AG04450 (cell line): Measurements from ENCODE around the gene ZNF474. TPM values are rescaled to one million over a fixed set of nuclear protein-coding genes. Genes with fewer than 3 reads are reported as not detected.

ENCODE experiments used
- CTCF ChIA-PET: fragments of 300-600, 350-600 bp; formaldehyde crosslinking; extraction: SDS; loops from one replicate; lab custom pipeline; 2022; ENCODE audit warnings: antibody characterized with exemption, inconsistent platforms; lab: Charles Lee
- POLR2A ChIA-PET: fragments of 350-600 bp; formaldehyde crosslinking; extraction: SDS; loops from one replicate; lab custom pipeline; 2021; ENCODE audit warnings: antibody characterized with exemption, inconsistent platforms; lab: Yijun Ruan, JAX
- DNase-seq: peaks from one replicate; pipeline ENCODE4 v3.0.0-alpha.2; 2011; ENCODE audit warnings: low read depth, low spot score
- H3K27ac ChIP-seq: one replicate; pipeline ENCODE4 v1.5.1; 2012; ENCODE audit warnings: low read depth, low read length, control low read depth
- H3K27me3 ChIP-seq: one replicate; pipeline ENCODE4 v1.6.0; 2012; ENCODE audit warnings: low read length; ENCODE audit not compliant: control insufficient read depth, insufficient read depth
- H3K4me3 ChIP-seq: 2 replicates; pipeline ENCODE4 v1.5.1; 2011; ENCODE audit warnings: mild to moderate bottlenecking, low read depth, low read length, control low read depth
- H3K9me3 ChIP-seq: 2 replicates; pipeline ENCODE4 v1.5.1; 2012; ENCODE audit warnings: low read length; ENCODE audit not compliant: control insufficient read depth, insufficient read depth
- CTCF ChIP-seq: IDR thresholded peaks from 2 replicates; pipeline ENCODE4 v1.5.1; 2011; ENCODE audit warnings: low read depth, low read length, control low read depth, inconsistent platforms
- polyA plus RNA-seq: library from polyadenylated mRNA; depleted of rRNA; stranded (reverse); fragments of >200 nt; gene quantifications from 2 replicates; pipeline ENCODE4 v1.2.3, GENCODE V29; 2011

Gene ZNF474
- polyA plus RNA-seq, 1 experiment = 0.37 TPM

GRCh38 chr5:122187426-122187825 is 58.1 kb downstream of the ZNF474 start:
- no peak for TF ChIP-seq CTCF
- no peak overlapping the region for H3K4me3 ChIP-seq
- no peaks in the 10 kb centered on the region for H3K9me3 ChIP-seq
- no peak for DNase-seq
- H3K27ac ChIP-seq = no peak overlapping the region
- CTCF ChIA-PET = interaction anchor here (0.7 to 1.6 kb wide), 3 partner anchors 8 to 85 kb away, joined by 3 to 10 read pairs (median 4); no protein-coding TSS in a partner anchor
- POLR2A ChIA-PET = no interaction called here
- H3K27me3 ChIP-seq = no peaks in the 10 kb centered on the region

- POLR2A ChIA-PET = no interaction called here
- no peak for TF ChIP-seq CTCF
- Histone ChIP-seq H3K9me3 (no peaks in the 10 kb centered on the region), H3K4me3 (no peak overlapping the region), H3K27me3 (no peaks in the 10 kb centered on the region), H3K27ac (no peak overlapping the region)
- CTCF ChIA-PET = interaction anchor here (0.5 to 1.3 kb wide), 3 partner anchors 8 to 278 kb away, joined by 5 read pairs; no protein-coding TSS in a partner anchor
- no peak for DNase-seq
Measured at GRCh38 chr5:122190156-122190555, 60.8 kb downstream of the ZNF474 start.

GRCh38 chr5:122192497-122193496 is 63.5 kb downstream of the ZNF474 start:
- peak; percentile 58 for TF ChIP-seq CTCF
- no peaks in the 10 kb centered on the region for H3K27me3 ChIP-seq
- ChIA-PET POLR2A (no interaction called here), CTCF (interaction anchor here (0.6 to 9.2 kb wide), 5 partner anchors 16 to 223 kb away, joined by 3 to 120 read pairs (median 3); no protein-coding TSS in a partner anchor)
- H3K9me3 ChIP-seq = no peaks in the 10 kb centered on the region
- H3K27ac ChIP-seq = no peak overlapping the region
- no peak overlapping the region for H3K4me3 ChIP-seq
- DNase-seq = peak; percentile 41

GRCh38 chr5:122195802-122196394 is 66.6 kb downstream of the ZNF474 start:
- CTCF ChIA-PET = interaction anchor here (0.5 to 9.2 kb wide), 84 partner anchors 8 to 598 kb away, joined by 3 to 120 read pairs (median 4); no protein-coding TSS in a partner anchor
- POLR2A ChIA-PET = no interaction called here
- TF ChIP-seq CTCF = peak; percentile 88

More at GRCh38 chr5:122195802-122196394, 66.6 kb downstream of the ZNF474 start:
- Histone ChIP-seq H3K27me3 (peaks cover 3% of the 10 kb centered on the region), H3K9me3 (no peaks in the 10 kb centered on the region), H3K27ac (no peak overlapping the region), H3K4me3 (no peak overlapping the region)
- DNase-seq = peak; percentile 32
